Small intestine (tissue), 7 donors: ENCODE data around the gene MBTPS1. TPM values are rescaled to one million over a fixed set of nuclear protein-coding genes. Genes with fewer than 3 reads are reported as not detected.

Source experiments
- DNase-seq, 2 donors: peaks; one replicate each; pipeline versions ENCODE4 v3.0.0 to v3.0.0-alpha.2; 2013
- FAIRE-seq: peaks from 2 replicates; lab custom pipeline; 2012; peaks lifted over from hg19 to GRCh38; lab: Jason Lieb, UNC
- H3K27ac ChIP-seq, 3 donors: one replicate each; pipeline ENCODE4 v1.5.1; 2013; ENCODE audit warnings: low read length in 2 of 3, mild to moderate bottlenecking in 2 of 3, control low read depth in 1 of 3, inconsistent platforms in 1 of 3, low read depth in 1 of 3, moderate library complexity in 1 of 3
- H3K27me3 ChIP-seq, 3 donors: one replicate each; pipeline ENCODE4 v1.6.1; 2013; ENCODE audit warnings: low read length in 3 of 3, inconsistent platforms in 1 of 3; ENCODE audit not compliant: control insufficient read depth in 3 of 3, insufficient read depth in 3 of 3
- H3K36me3 ChIP-seq, 3 donors: one replicate each; pipeline ENCODE4 v1.6.1; 2013; ENCODE audit warnings: low read length in 3 of 3, inconsistent platforms in 1 of 3, low read depth in 1 of 3, mild to moderate bottlenecking in 1 of 3, moderate library complexity in 1 of 3; ENCODE audit not compliant: control insufficient read depth in 3 of 3, insufficient read depth in 2 of 3
- H3K4me1 ChIP-seq, 3 donors: one replicate each; pipeline ENCODE4 v1.6.1; 2013; ENCODE audit warnings: low read length in 2 of 3, inconsistent platforms in 1 of 3, low read depth in 1 of 3, mild to moderate bottlenecking in 1 of 3, moderate library complexity in 1 of 3; ENCODE audit not compliant: control insufficient read depth in 3 of 3, insufficient read depth in 2 of 3
- H3K4me3 ChIP-seq, 3 donors: one replicate each; pipeline ENCODE4 v1.5.1; 2013; ENCODE audit warnings: low read length in 3 of 3, control low read depth in 1 of 3, inconsistent platforms in 1 of 3, low read depth in 1 of 3, mild to moderate bottlenecking in 1 of 3, moderate library complexity in 1 of 3
- H3K9me3 ChIP-seq, 2 donors: one replicate each; pipeline ENCODE4 v1.6.1; 2013; ENCODE audit warnings: low read depth in 1 of 2, low read length in 1 of 2; ENCODE audit not compliant: control insufficient read depth in 2 of 2, insufficient read depth in 1 of 2
- WGBS, 3 donors: extraction: QIAGEN DNeasy Blood & Tissue Kit; methylation state at CpG; one replicate each; pipeline ENCODE4 v1.1.7; 2013; 5-methylcytosine and 5-hydroxymethylcytosine counted together
- polyA plus RNA-seq, 4 donors: library from polyadenylated mRNA; stranded (reverse) in 3 of 4; unstranded in 1 of 4; fragments of 200-250 nt in 3 of 4; fragments of 120-200 nt in 1 of 4; gene quantifications; one replicate each; pipeline versions ENCODE4 v1.2.1 to v1.2.3, GENCODE V29; 2013
- donor health status: healthy with polysubstance abuse.
- donor health status: control.
- donor health status: control.
- donor health status: Bipolar disorder and iron deficiency.
- donor health status: healthy.

The MBTPS1 gene
- polyA plus RNA-seq, 4 donors: 24.0 to 69.0 (median 35.7) TPM

GRCh38 chr16:84139628-84140258 lies 23.0 kb upstream of the MBTPS1 start:
- Histone ChIP-seq H3K4me3 (no peak overlapping the region), H3K4me1 (peaks cover 0 to 8% (median 0%) of the 10 kb centered on the region in 3 donors), H3K27me3 (no peaks in the 10 kb centered on the region), H3K27ac (no peak overlapping the region), H3K9me3 (no peaks in the 10 kb centered on the region), H3K36me3 (peaks cover 0 to 10% (median 0%) of the 10 kb centered on the region in 3 donors)
- no peak for DNase-seq
- WGBS, 3 donors: 76 to 80% (median 77%) methylated on average over 6 of the region's 6 CpGs
- no peak for FAIRE-seq

GRCh38 chr16:84138824-84139627 lies 22.3 kb upstream of the MBTPS1 start:
- Histone ChIP-seq H3K9me3 (no peaks in the 10 kb centered on the region), H3K4me1 (peaks cover 0 to 8% (median 0%) of the 10 kb centered on the region in 3 donors), H3K27ac (peak overlapping the region in 1 of 3 donors; percentile 33), H3K36me3 (peaks cover 0 to 10% (median 0%) of the 10 kb centered on the region in 3 donors), H3K4me3 (no peak overlapping the region), H3K27me3 (no peaks in the 10 kb centered on the region)
- FAIRE-seq (no peak), DNase-seq (peak in 1 of 2 donors; percentile 67)
- WGBS, 3 donors: 68 to 82% (median 72%) methylated on average over 14 of the region's 14 CpGs

DNA sequence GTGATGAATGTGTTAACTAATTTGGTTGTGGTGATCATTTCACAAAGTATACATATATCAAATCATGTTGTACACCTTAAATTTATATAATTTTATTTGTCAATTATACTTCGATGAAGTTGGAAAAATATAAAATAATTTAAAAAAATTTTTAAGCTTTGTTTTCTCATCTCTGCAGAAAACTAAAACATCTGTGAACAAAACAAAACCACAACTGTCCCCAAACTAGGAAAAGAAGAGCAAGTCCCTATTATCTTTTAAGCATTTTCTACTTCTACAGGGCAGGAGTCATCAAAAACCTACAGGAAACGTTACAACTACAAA lies 21.7 kb upstream of the MBTPS1 start:
- H3K27ac ChIP-seq: no peak overlapping the region
- DNase-seq: no peak
- 52 to 74% (median 67%) methylated on average over 2 of the region's 2 CpGs for WGBS, 3 donors
- H3K27me3 ChIP-seq: no peaks in the 10 kb centered on the region
- no peak overlapping the region for H3K4me3 ChIP-seq
- H3K9me3 ChIP-seq: no peaks in the 10 kb centered on the region
- peaks cover 0 to 8% (median 0%) of the 10 kb centered on the region in 3 donors for H3K4me1 ChIP-seq
- H3K36me3 ChIP-seq: peaks cover 0 to 10% (median 0%) of the 10 kb centered on the region in 3 donors
- no peak for FAIRE-seq

- DNase-seq (no peak), FAIRE-seq (no peak)
- 77 to 88% (median 88%) methylated on average over 7 of the region's 7 CpGs for WGBS, 3 donors
These were observed 21.1 kb upstream of the MBTPS1 start for GRCh38 chr16:84137769-84138357.

GRCh38 chr16:84137287-84137686 lies 20.5 kb upstream of the MBTPS1 start:
- H3K27me3 ChIP-seq: no peaks in the 10 kb centered on the region
- peaks cover 0 to 8% (median 0%) of the 10 kb centered on the region in 3 donors for H3K4me1 ChIP-seq
- 87 to 96% (median 89%) methylated on average over 8 of the region's 8 CpGs for WGBS, 3 donors
- H3K27ac ChIP-seq: no peak overlapping the region
- no peaks in the 10 kb centered on the region for H3K9me3 ChIP-seq
- DNase-seq: no peak
- peaks cover 0 to 10% (median 0%) of the 10 kb centered on the region in 3 donors for H3K36me3 ChIP-seq
- no peak overlapping the region for H3K4me3 ChIP-seq
- no peak for FAIRE-seq

More at GRCh38 chr16:84137769-84138357, 21.1 kb upstream of the MBTPS1 start:
- H3K9me3 ChIP-seq: no peaks in the 10 kb centered on the region
- H3K4me3 ChIP-seq: no peak overlapping the region
- peaks cover 0 to 8% (median 0%) of the 10 kb centered on the region in 3 donors for H3K4me1 ChIP-seq
- H3K27me3 ChIP-seq: no peaks in the 10 kb centered on the region
- H3K27ac ChIP-seq: no peak overlapping the region
- peaks cover 0 to 10% (median 0%) of the 10 kb centered on the region in 3 donors for H3K36me3 ChIP-seq

GRCh38 chr16:84136331-84137125 lies 19.8 kb upstream of the MBTPS1 start:
- 92 to 94% (median 93%) methylated on average over 11 of the region's 11 CpGs for WGBS, 3 donors
- Histone ChIP-seq H3K4me1 (peaks cover 0 to 8% (median 0%) of the 10 kb centered on the region in 3 donors), H3K27ac (no peak overlapping the region), H3K4me3 (no peak overlapping the region), H3K9me3 (no peaks in the 10 kb centered on the region), H3K27me3 (no peaks in the 10 kb centered on the region), H3K36me3 (peaks cover 0 to 10% (median 0%) of the 10 kb centered on the region in 3 donors)
- DNase-seq (no peak), FAIRE-seq (no peak)

- H3K27ac ChIP-seq: no peak overlapping the region
- no peaks in the 10 kb centered on the region for H3K27me3 ChIP-seq
- peaks cover 3 to 23% (median 3%) of the 10 kb centered on the region in 3 donors for H3K36me3 ChIP-seq
- no peak for DNase-seq
- H3K9me3 ChIP-seq: no peaks in the 10 kb centered on the region
- FAIRE-seq: no peak
- H3K4me3 ChIP-seq: no peak overlapping the region
- H3K4me1 ChIP-seq: no peaks in the 10 kb centered on the region
- WGBS, 3 donors: 88 to 90% (median 88%) methylated on average over 7 of the region's 7 CpGs
These were observed 16.0 kb upstream of the MBTPS1 start for GRCh38 chr16:84132527-84133285.
